ENCODE data around the gene GSE1. TPM values are rescaled to one million over a fixed set of nuclear protein-coding genes. Genes with fewer than 3 reads are reported as not detected.

Gene GSE1
- total and polyA plus RNA-seq, 8 donors, result 84.8 to 148 (median 112) TPM

GRCh38 chr16:85683363-85683762 is 70.2 kb downstream of the GSE1 start:
- no peak for ATAC-seq
- H3K9me3 ChIP-seq, result no peaks in the 10 kb centered on the region
- H3K4me3 ChIP-seq, result no peak overlapping the region
- no peaks in the 10 kb centered on the region for H3K27me3 ChIP-seq
- H3K27ac ChIP-seq, result no peak overlapping the region
- intact Hi-C loops (cut with DNase I), result no loop called here
- peaks cover 0 to 11% of the 10 kb centered on the region in 2 donors for H3K36me3 ChIP-seq
- H3K4me1 ChIP-seq, result peaks cover 4 to 12% of the 10 kb centered on the region in 2 donors
- DNase-seq, result no peak
- no peak for TF ChIP-seq CTCF (IDR thresholded peaks at IDR 0.05)

- no peak for ATAC-seq
- peaks cover 0 to 11% of the 10 kb centered on the region in 2 donors for H3K27me3 ChIP-seq
- intact Hi-C loops (cut with DNase I), result no loop called here
Observed at GRCh38 chr16:85685251-85685650, 72.1 kb downstream of the GSE1 start.

GRCh38 chr16:85686912-85687591 is 73.9 kb downstream of the GSE1 start:
- Histone ChIP-seq H3K4me1 (peaks cover 10 to 21% of the 10 kb centered on the region in 2 donors), H3K9me3 (no peaks in the 10 kb centered on the region), H3K36me3 (no peaks in the 10 kb centered on the region), H3K27me3 (peaks cover 0 to 11% of the 10 kb centered on the region in 2 donors), H3K4me3 (no peak overlapping the region), H3K27ac (no peak overlapping the region)
- ATAC-seq (no peak), DNase-seq (no peak)
- TF ChIP-seq CTCF (IDR thresholded peaks at IDR 0.05), result no peak
- intact Hi-C loops (cut with DNase I), result no loop called here

More at GRCh38 chr16:85685251-85685650, 72.1 kb downstream of the GSE1 start:
- no peak for DNase-seq
- Histone ChIP-seq H3K4me3 (no peak overlapping the region), H3K4me1 (peaks cover 10 to 21% of the 10 kb centered on the region in 2 donors), H3K9me3 (no peaks in the 10 kb centered on the region), H3K27ac (no peak overlapping the region), H3K36me3 (peaks cover 0 to 9% of the 10 kb centered on the region in 2 donors)
- TF ChIP-seq CTCF (IDR thresholded peaks at IDR 0.05), result no peak

- peaks cover 10 to 21% of the 10 kb centered on the region in 2 donors for H3K4me1 ChIP-seq
- no peaks in the 10 kb centered on the region for H3K36me3 ChIP-seq
- H3K27ac ChIP-seq, result no peak overlapping the region
- DNase-seq (no peak), ATAC-seq (no peak)
- H3K9me3 ChIP-seq, result no peaks in the 10 kb centered on the region
- H3K4me3 ChIP-seq, result peak overlapping the region; percentile 70 to 76
- intact Hi-C loops (cut with DNase I), result no loop called here
- no peak for TF ChIP-seq CTCF (IDR thresholded peaks at IDR 0.05)
- peaks cover 0 to 11% of the 10 kb centered on the region in 2 donors for H3K27me3 ChIP-seq
Observed at GRCh38 chr16:85687651-85688471, 74.7 kb downstream of the GSE1 start.

All from left lung (tissue), 10 donors.